HepG2 (cell line): ENCODE results near the gene KIRREL2.

Experiments
- CTCF ChIP-seq: sonication (generic); formaldehyde crosslinking; IDR thresholded peaks from 2 replicates; pipeline ENCODE4 v1.5.0; 2020; ENCODE audit warnings: mild to moderate bottlenecking, missing genetic modification reagents, moderate library complexity
- FOXP4 ChIP-seq: sonication (generic); formaldehyde crosslinking; IDR thresholded peaks from 2 replicates; pipeline ENCODE4 v1.4.0; 2020; ENCODE audit warnings: missing genetic modification reagents
- GZF1 ChIP-seq: sonication (generic); formaldehyde crosslinking; IDR thresholded peaks from 2 replicates; pipeline ENCODE4 v1.5.1; 2020; ENCODE audit warnings: mild to moderate bottlenecking, missing genetic modification reagents
- HNRNPLL ChIP-seq: fragments of 200-400 bp; formaldehyde crosslinking; IDR thresholded peaks from 2 replicates; pipeline ENCODE4 v1.6.1; 2017; ENCODE audit warnings: mild to moderate bottlenecking, low read depth, low read length; ENCODE audit not compliant: poor library complexity, severe bottlenecking
- MAZ ChIP-seq, 2 experiments: sonication (generic) in 1 of 2; formaldehyde crosslinking in 1 of 2; IDR thresholded peaks; 2 replicates each; pipeline versions ENCODE4 v1.5.0 to v1.6.1; 2012 to 2020; ENCODE audit warnings: low read depth in 2 of 2, mild to moderate bottlenecking in 2 of 2, borderline replicate concordance in 1 of 2, improper control_type of control experiment in 1 of 2, low read length in 1 of 2, missing genetic modification reagents in 1 of 2, moderate library complexity in 1 of 2
- MYC ChIP-seq: sonication (generic); formaldehyde crosslinking; IDR thresholded peaks from 2 replicates; pipeline ENCODE4 v1.9.0; 2021; ENCODE audit warnings: missing genetic modification reagents, borderline replicate concordance
- PBX3 ChIP-seq: sonication (generic); formaldehyde crosslinking; IDR thresholded peaks from 2 replicates; pipeline ENCODE4 v1.8.1; 2023; ENCODE audit warnings: missing genetic modification reagents, inconsistent platforms, borderline replicate concordance
- POLR2A ChIP-seq, 2 experiments: IDR thresholded peaks; 2 replicates each; pipeline ENCODE4 v1.6.1; 2011; ENCODE audit warnings: low read depth in 2 of 2, low read length in 2 of 2, mild to moderate bottlenecking in 1 of 2, moderate library complexity in 1 of 2; ENCODE audit not compliant: insufficient read depth in 1 of 2
- POLR2AphosphoS5 ChIP-seq: IDR thresholded peaks from 2 replicates; pipeline ENCODE4 v1.6.1; 2012; ENCODE audit warnings: low read depth, low read length
- SP1 ChIP-seq, 2 experiments: fragments of 450-650 bp in 1 of 2; sonication (generic) in 1 of 2; formaldehyde crosslinking in 1 of 2; IDR thresholded peaks; 2 replicates each; pipeline versions ENCODE4 v1.4.0 to v1.6.1; 2016 to 2020; ENCODE audit warnings: missing genetic modification reagents in 1 of 2
- TEAD2 ChIP-seq: sonication (generic); formaldehyde crosslinking; IDR thresholded peaks from 2 replicates; pipeline ENCODE4 v1.9.0; 2021; ENCODE audit warnings: missing genetic modification reagents
- ZBTB1 ChIP-seq: sonication (generic); formaldehyde crosslinking; IDR thresholded peaks from 2 replicates; pipeline ENCODE4 v1.4.0; 2020; ENCODE audit warnings: missing genetic modification reagents, borderline replicate concordance
- ZNF224 ChIP-seq: sonication (generic); formaldehyde crosslinking; IDR thresholded peaks from 2 replicates; pipeline ENCODE4 v1.5.0; 2020; ENCODE audit warnings: mild to moderate bottlenecking, missing genetic modification reagents
- ZNF816 ChIP-seq: sonication (generic); formaldehyde crosslinking; IDR thresholded peaks from 2 replicates; pipeline ENCODE4 v1.8.0; 2022; ENCODE audit warnings: missing genetic modification reagents, mild to moderate bottlenecking, borderline replicate concordance

- TF ChIP-seq ZNF816 (CRISPR knock-in tag) (no peak), GZF1 (no peak), CTCF (CRISPR knock-in tag) (no peak), TEAD2 (no peak), MYC (CRISPR knock-in tag) (no peak), HNRNPLL (no peak), POLR2AphosphoS5 (no peak), ZBTB1 (CRISPR knock-in tag) (no peak), MAZ (IDR thresholded peaks at IDR 0.05; ENCODE audit: borderline replicate concordance, low read depth, low read length) (no peak), MAZ (CRISPR knock-in tag; IDR thresholded peaks at IDR 0.05; ENCODE audit: low read depth) (no peak), FOXP4 (CRISPR knock-in tag) (no peak), ZNF224 (CRISPR knock-in tag) (no peak), SP1 (IDR thresholded peaks at IDR 0.05) (no peak), SP1 (CRISPR knock-in tag; IDR thresholded peaks at IDR 0.05) (no peak), PBX3 (no peak), POLR2A (IDR thresholded peaks at IDR 0.05; ENCODE audit: insufficient read depth in 1 of 2, low read depth in 2 of 2, low read length in 2 of 2) (no peak)
Observed at GRCh38 chr19:35883882-35884281, 27.2 kb downstream of the KIRREL2 start.
